Aorta (tissue), 5 donors: ENCODE measurements around the gene ENPP7. TPM values are rescaled to one million over a fixed set of nuclear protein-coding genes. Genes with fewer than 3 reads are reported as not detected.
"Not testable (repeated sequence)": the region's sequence is repeated elsewhere in the genome, so short reads cannot be mapped to it uniquely, and the experiment has no call there.

Experiments
- ATAC-seq: fragments of 200-7000 bp; cut with Tn5 transposase; one replicate; pipeline ENCODE4 v1.9.1; 2022; ENCODE audit warnings: moderate library complexity; ENCODE audit not compliant: low FRiP score
- DNase-seq, 2 donors: peaks; one replicate each; pipeline ENCODE4 v3.0.0-alpha.2; 2020
- H3K27ac ChIP-seq, 2 donors: one replicate each; pipeline ENCODE4 v1.5.1; 2013; ENCODE audit warnings: low read length in 2 of 2, mild to moderate bottlenecking in 2 of 2, moderate library complexity in 2 of 2, control low read depth in 1 of 2, inconsistent platforms in 1 of 2, low read depth in 1 of 2
- H3K27me3 ChIP-seq, 2 donors: one replicate each; pipeline ENCODE4 v1.6.1; 2013; ENCODE audit warnings: control low read depth in 1 of 2, low read length in 1 of 2, mild to moderate bottlenecking in 1 of 2, moderate library complexity in 1 of 2; ENCODE audit not compliant: insufficient read depth in 2 of 2, control insufficient read depth in 1 of 2
- H3K36me3 ChIP-seq, 2 donors: one replicate each; pipeline ENCODE4 v1.6.1; 2013; ENCODE audit warnings: control low read depth in 1 of 2, low read length in 1 of 2, mild to moderate bottlenecking in 1 of 2; ENCODE audit not compliant: insufficient read depth in 2 of 2, control insufficient read depth in 1 of 2
- H3K4me1 ChIP-seq, 2 donors: one replicate each; pipeline ENCODE4 v1.6.1; 2013; ENCODE audit warnings: low read length in 2 of 2, control low read depth in 1 of 2, mild to moderate bottlenecking in 1 of 2, moderate library complexity in 1 of 2; ENCODE audit not compliant: insufficient read depth in 2 of 2, control insufficient read depth in 1 of 2
- H3K4me3 ChIP-seq, 2 donors: one replicate each; pipeline ENCODE4 v1.5.1; 2013; ENCODE audit warnings: low read length in 2 of 2, control low read depth in 1 of 2, mild to moderate bottlenecking in 1 of 2
- H3K9me3 ChIP-seq: one replicate; pipeline ENCODE4 v1.6.1; 2013; ENCODE audit warnings: mild to moderate bottlenecking, low read length; ENCODE audit not compliant: control insufficient read depth
- WGBS, 2 donors: extraction: QIAGEN DNeasy Blood & Tissue Kit; methylation state at CpG; one replicate each; pipeline ENCODE4 v1.1.7; 2013; 5-methylcytosine and 5-hydroxymethylcytosine counted together
- intact Hi-C, 2 donors: fragments of 100-400 bp; cut with DNase I; formaldehyde crosslinking; loops; one replicate each; pipeline versions ENCODE4 v1.14.2 to v1.15.0; 2022
- polyA plus RNA-seq, 2 donors: library from polyadenylated mRNA; stranded (reverse); fragments of 200-250 nt; gene quantifications; one replicate each; pipeline ENCODE4 v1.2.3, GENCODE V29; 2013
- total RNA-seq, 2 donors: library from RNA; stranded (reverse); fragmentation: NEBNext Ultra II Directional; extraction: Animal tissue kit (Norgen Biotek cat#: 25700); gene quantifications; one replicate each; pipeline ENCODE4 v1.2.1, GENCODE V29; 2021
- donor health status: healthy with polysubstance abuse.
- donor health status: Bipolar disorder and iron deficiency.
- donor health status: DM: no; HTN: no; CAD: no.
- donor health status: DM: no; HTN: no; CAD: no.
- donor health status: DM: yes; HTN: yes; CAD: no.

Gene ENPP7
- total and polyA plus RNA-seq, 4 donors, result 10.9 TPM; not detected in 3

- intact Hi-C loops, result no loop called here
- WGBS, 2 donors, result 46 to 58% methylated on average over 19 of the region's 19 CpGs
- H3K27ac ChIP-seq, result no peak overlapping the region
- H3K36me3 ChIP-seq, result no peaks in the 10 kb centered on the region
- no peaks in the 10 kb centered on the region for H3K27me3 ChIP-seq
- no peaks in the 10 kb centered on the region for H3K9me3 ChIP-seq
- peak in 1 of 2 donors; percentile 68 for DNase-seq
- ATAC-seq, result no peak
- H3K4me1 ChIP-seq, result no peaks in the 10 kb centered on the region
- H3K4me3 ChIP-seq, result no peak overlapping the region
Measured at GRCh38 chr17:79761894-79762589, 31.3 kb downstream of the ENPP7 start.

- H3K27me3 ChIP-seq, result no peaks in the 10 kb centered on the region
- no peak overlapping the region for H3K4me3 ChIP-seq
- H3K27ac ChIP-seq, result no peak overlapping the region
- DNase-seq (no peak), ATAC-seq (no peak)
- no peaks in the 10 kb centered on the region for H3K36me3 ChIP-seq
- intact Hi-C loops, result no loop called here
- WGBS, 2 donors, result 76% methylated on average over 3 of the region's 3 CpGs
- H3K9me3 ChIP-seq, result no peaks in the 10 kb centered on the region
- no peaks in the 10 kb centered on the region for H3K4me1 ChIP-seq
Measured at GRCh38 chr17:79765708-79766107, 35.0 kb downstream of the ENPP7 start.

GRCh38 chr17:79769570-79770506 is 39.1 kb downstream of the ENPP7 start:
- H3K9me3 ChIP-seq, result no peaks in the 10 kb centered on the region
- ATAC-seq, result no peak
- DNase-seq, result peak in 1 of 2 donors; percentile 62
- no peaks in the 10 kb centered on the region for H3K36me3 ChIP-seq
- no peaks in the 10 kb centered on the region for H3K27me3 ChIP-seq
- intact Hi-C loops, result no loop called here
- no peaks in the 10 kb centered on the region for H3K4me1 ChIP-seq
- 91 to 93% methylated on average over 28 of the region's 28 CpGs for WGBS, 2 donors
- H3K4me3 ChIP-seq, result no peak overlapping the region
- no peak overlapping the region for H3K27ac ChIP-seq

- ATAC-seq (no peak), DNase-seq (peak in 1 of 2 donors; percentile 19)
- 85 to 92% methylated on average over 6 of the region's 6 CpGs for WGBS, 2 donors
- Histone ChIP-seq H3K27ac (no peak overlapping the region), H3K4me3 (no peak overlapping the region), H3K4me1 (no peaks in the 10 kb centered on the region), H3K36me3 (no peaks in the 10 kb centered on the region), H3K27me3 (no peaks in the 10 kb centered on the region), H3K9me3 (no peaks in the 10 kb centered on the region)
- intact Hi-C loops, result no loop called here
Measured at GRCh38 chr17:79771276-79771675, 40.5 kb downstream of the ENPP7 start.

GRCh38 chr17:79772726-79773125 is 42.0 kb downstream of the ENPP7 start:
- H3K9me3 ChIP-seq, H3K27me3 ChIP-seq, H3K4me3 ChIP-seq, ATAC-seq, H3K27ac ChIP-seq, H3K36me3 ChIP-seq, H3K4me1 ChIP-seq, intact Hi-C loops: not testable (repeated sequence)
- 81 to 83% methylated on average over 9 of the region's 9 CpGs for WGBS, 2 donors
- DNase-seq, result peak in 1 of 2 donors; percentile 60

GRCh38 chr17:79774561-79774975 is 43.8 kb downstream of the ENPP7 start:
- peak in 1 of 2 donors; percentile 59 for DNase-seq
- Histone ChIP-seq H3K27me3 (peaks cover 0 to 2% of the 10 kb centered on the region in 2 donors), H3K27ac (no peak overlapping the region), H3K9me3 (no peaks in the 10 kb centered on the region), H3K4me1 (no peaks in the 10 kb centered on the region), H3K4me3 (no peak overlapping the region), H3K36me3 (no peaks in the 10 kb centered on the region)
- intact Hi-C loops, result no loop called here
- no peak for ATAC-seq
- 80 to 81% methylated on average over 8 of the region's 8 CpGs for WGBS, 2 donors

GRCh38 chr17:79775632-79776031 is 44.9 kb downstream of the ENPP7 start:
- ATAC-seq (no peak), DNase-seq (peak in 1 of 2 donors; percentile 19)
- Histone ChIP-seq H3K36me3 (no peaks in the 10 kb centered on the region), H3K27ac (no peak overlapping the region), H3K9me3 (no peaks in the 10 kb centered on the region), H3K4me1 (no peaks in the 10 kb centered on the region), H3K27me3 (peaks cover 0 to 2% of the 10 kb centered on the region in 2 donors), H3K4me3 (no peak overlapping the region)
- 73 to 78% methylated on average over 6 of the region's 6 CpGs for WGBS, 2 donors
- intact Hi-C loops, result loop anchor here in 1 of 2 donors (5.0 kb wide), 1 partner anchor 48 kb away; no protein-coding TSS in a partner anchor

GRCh38 chr17:79776376-79777119 is 45.8 kb downstream of the ENPP7 start:
- WGBS, 2 donors, result 72 to 77% methylated on average over 11 of the region's 11 CpGs
- Histone ChIP-seq H3K4me3 (no peak overlapping the region), H3K27me3 (peaks cover 0 to 2% of the 10 kb centered on the region in 2 donors), H3K27ac (no peak overlapping the region), H3K36me3 (no peaks in the 10 kb centered on the region), H3K4me1 (no peaks in the 10 kb centered on the region), H3K9me3 (no peaks in the 10 kb centered on the region)
- intact Hi-C loops, result loop anchor here in 1 of 2 donors (5.0 kb wide), 1 partner anchor 49 kb away; no protein-coding TSS in a partner anchor
- DNase-seq (peak in 1 of 2 donors; percentile 23), ATAC-seq (no peak)
